Parathyroid adenoma (tissue), 2 donors: Measurements from ENCODE around the gene STX8.

Source experiments
- H2AFZ ChIP-seq: fragments of 300-600 bp; sonication (generic); one replicate; pipeline ENCODE4 v1.7.0; 2017; ENCODE audit warnings: antibody characterized with exemption, mild to moderate bottlenecking
- H3K27ac ChIP-seq: fragments of 300-600 bp; sonication (generic); one replicate; pipeline ENCODE4 v1.7.0; 2017
- H3K27me3 ChIP-seq: fragments of 300-600 bp; sonication (generic); one replicate; pipeline ENCODE4 v1.7.0; 2017; ENCODE audit warnings: low read length; ENCODE audit not compliant: control insufficient read depth, insufficient read depth
- H3K36me3 ChIP-seq: fragments of 300-600 bp; sonication (generic); one replicate; pipeline ENCODE4 v1.7.0; 2017; ENCODE audit warnings: low read length; ENCODE audit not compliant: control insufficient read depth, insufficient read depth
- H3K4me1 ChIP-seq: fragments of 300-600 bp; sonication (generic); one replicate; pipeline ENCODE4 v1.7.0; 2017; ENCODE audit warnings: control low read depth
- H3K4me2 ChIP-seq: fragments of 300-600 bp; sonication (generic); one replicate; pipeline ENCODE4 v1.7.0; 2017; ENCODE audit warnings: low read length
- H3K4me3 ChIP-seq: fragments of 300-600 bp; sonication (generic); one replicate; pipeline ENCODE4 v1.7.0; 2017; ENCODE audit warnings: low read depth, low read length
- H3K79me2 ChIP-seq: fragments of 300-600 bp; sonication (generic); one replicate; pipeline ENCODE4 v1.7.0; 2017; ENCODE audit warnings: control low read depth
- H3K9ac ChIP-seq: fragments of 300-600 bp; sonication (generic); one replicate; pipeline ENCODE4 v1.7.0; 2017; ENCODE audit warnings: mild to moderate bottlenecking
- H3K9me3 ChIP-seq: fragments of 300-600 bp; sonication (generic); one replicate; pipeline ENCODE4 v1.7.0; 2017; ENCODE audit warnings: low read length; ENCODE audit not compliant: control insufficient read depth
- CTCF ChIP-seq: fragments of 300-600 bp; sonication (generic); IDR thresholded peaks from one replicate; pipeline ENCODE4 v1.7.0; 2017; ENCODE audit warnings: antibody characterized with exemption, mild to moderate bottlenecking
- donor health status: primary hyperparathyroidism.

STX8 gene

GRCh38 chr17:9299695-9300094, 275.9 kb downstream of the STX8 start:
- H3K9me3 ChIP-seq = no peaks in the 10 kb centered on the region
- no peaks in the 10 kb centered on the region for H3K79me2 ChIP-seq
- no peak overlapping the region for H3K9ac ChIP-seq
- H3K4me1 ChIP-seq = no peaks in the 10 kb centered on the region
- H2AFZ ChIP-seq = no peak overlapping the region
- no peak overlapping the region for H3K4me3 ChIP-seq
- H3K27me3 ChIP-seq = no peaks in the 10 kb centered on the region
- H3K36me3 ChIP-seq = no peaks in the 10 kb centered on the region
- H3K4me2 ChIP-seq = no peak overlapping the region
- no peak for TF ChIP-seq CTCF
- no peak overlapping the region for H3K27ac ChIP-seq

GRCh38 chr17:9298776-9299295, 276.8 kb downstream of the STX8 start:
- no peaks in the 10 kb centered on the region for H3K4me1 ChIP-seq
- no peaks in the 10 kb centered on the region for H3K9me3 ChIP-seq
- H3K27ac ChIP-seq = no peak overlapping the region
- no peak overlapping the region for H3K4me3 ChIP-seq
- no peak overlapping the region for H3K4me2 ChIP-seq
- no peak for TF ChIP-seq CTCF
- no peaks in the 10 kb centered on the region for H3K27me3 ChIP-seq
- no peak overlapping the region for H2AFZ ChIP-seq
- no peak overlapping the region for H3K9ac ChIP-seq
- H3K36me3 ChIP-seq = no peaks in the 10 kb centered on the region
- no peaks in the 10 kb centered on the region for H3K79me2 ChIP-seq

GRCh38 chr17:9298135-9298534, 277.5 kb downstream of the STX8 start:
- Histone ChIP-seq H3K9me3 (no peaks in the 10 kb centered on the region), H3K4me3 (no peak overlapping the region), H2AFZ (no peak overlapping the region), H3K9ac (no peak overlapping the region), H3K79me2 (no peaks in the 10 kb centered on the region), H3K36me3 (no peaks in the 10 kb centered on the region), H3K27me3 (no peaks in the 10 kb centered on the region), H3K27ac (no peak overlapping the region), H3K4me1 (no peaks in the 10 kb centered on the region), H3K4me2 (no peak overlapping the region)
- TF ChIP-seq CTCF = no peak

GRCh38 chr17:9294661-9295210, 280.9 kb downstream of the STX8 start:
- Histone ChIP-seq H3K27me3 (no peaks in the 10 kb centered on the region), H3K36me3 (no peaks in the 10 kb centered on the region), H3K27ac (no peak overlapping the region), H3K9ac (no peak overlapping the region), H3K79me2 (no peaks in the 10 kb centered on the region), H3K9me3 (no peaks in the 10 kb centered on the region), H3K4me2 (no peak overlapping the region), H3K4me1 (no peaks in the 10 kb centered on the region), H3K4me3 (no peak overlapping the region), H2AFZ (no peak overlapping the region)
- no peak for TF ChIP-seq CTCF

GRCh38 chr17:9292561-9292941, 283.1 kb downstream of the STX8 start:
- H3K79me2 ChIP-seq = no peaks in the 10 kb centered on the region
- H3K4me2 ChIP-seq = no peak overlapping the region
- H3K9me3 ChIP-seq = no peaks in the 10 kb centered on the region
- H3K36me3 ChIP-seq = no peaks in the 10 kb centered on the region
- H3K27me3 ChIP-seq = no peaks in the 10 kb centered on the region
- no peak overlapping the region for H3K4me3 ChIP-seq
- H2AFZ ChIP-seq = no peak overlapping the region
- H3K4me1 ChIP-seq = no peaks in the 10 kb centered on the region
- H3K9ac ChIP-seq = no peak overlapping the region
- no peak overlapping the region for H3K27ac ChIP-seq
- TF ChIP-seq CTCF = no peak
